HepG2 (cell line): ENCODE results near the gene TARDBP. TPM values are rescaled to one million over a fixed set of nuclear protein-coding genes. Genes with fewer than 3 reads are reported as not detected.

Experiments used
- BORCS8-MEF2B ChIP-seq: sonication (generic); formaldehyde crosslinking; IDR thresholded peaks from 2 replicates; pipeline ENCODE4 v1.8.0; 2022; ENCODE audit warnings: mild to moderate bottlenecking, missing genetic modification reagents
- FOXO1 ChIP-seq: sonication (generic); formaldehyde crosslinking; IDR thresholded peaks from 2 replicates; pipeline ENCODE4 v1.4.0; 2020; ENCODE audit warnings: missing genetic modification reagents
- HMG20A ChIP-seq: IDR thresholded peaks from 2 replicates; pipeline ENCODE4 v1.6.1; 2016; ENCODE audit warnings: borderline replicate concordance
- NFYC ChIP-seq: IDR thresholded peaks from 2 replicates; pipeline ENCODE4 v1.6.1; 2016; ENCODE audit warnings: missing genetic modification reagents, missing compliant biosample characterization
- REL ChIP-seq: sonication (generic); formaldehyde crosslinking; conservative IDR thresholded peaks from 2 replicates; pipeline ENCODE4 v1.8.0; 2022; ENCODE audit warnings: mild to moderate bottlenecking, missing genetic modification reagents, moderate library complexity
- RXRA ChIP-seq: sonication (generic); formaldehyde crosslinking; IDR thresholded peaks from 2 replicates; pipeline ENCODE4 v1.5.1; 2020; ENCODE audit warnings: missing genetic modification reagents
- SMYD3 ChIP-seq: sonication (generic); formaldehyde crosslinking; IDR thresholded peaks from 2 replicates; pipeline ENCODE4 v1.8.1; 2023; ENCODE audit warnings: mild to moderate bottlenecking, missing genetic modification reagents
- ZFAT ChIP-seq: sonication (generic); formaldehyde crosslinking; conservative IDR thresholded peaks from 2 replicates; pipeline ENCODE4 v1.8.1; 2023; ENCODE audit warnings: missing genetic modification reagents, inconsistent platforms
- ZFP37 ChIP-seq: sonication (generic); formaldehyde crosslinking; IDR thresholded peaks from 2 replicates; pipeline ENCODE4 v1.4.0; 2020; ENCODE audit warnings: missing genetic modification reagents, borderline replicate concordance
- ZNF3 ChIP-seq: IDR thresholded peaks from 2 replicates; pipeline ENCODE4 v1.7.0; 2017; ENCODE audit warnings: inconsistent platforms
- ZNF33A ChIP-seq: sonication (generic); formaldehyde crosslinking; IDR thresholded peaks from 2 replicates; pipeline ENCODE4 v1.5.1; 2020; ENCODE audit warnings: missing genetic modification reagents, mild to moderate bottlenecking, moderate library complexity, borderline replicate concordance
- ZNF619 ChIP-seq: sonication (generic); formaldehyde crosslinking; IDR thresholded peaks from 2 replicates; pipeline ENCODE4 v1.4.0; 2020; ENCODE audit warnings: mild to moderate bottlenecking, missing genetic modification reagents
- polyA plus RNA-seq, 8 experiments: library from polyadenylated mRNA; depleted of rRNA in 3 of 8; stranded (reverse) in 7 of 8; unstranded in 1 of 8; fragments of >200 nt; fragmentation: Illumina TruSeq in 4 of 8; extraction: Trizol in 4 of 8; gene quantifications; 2 replicates each; pipeline versions ENCODE4 v1.2.1 to v1.2.3, GENCODE V29; 2011 to 2016; ENCODE audit warnings: low read depth in 4 of 8, missing spikeins in 1 of 8, mixed read lengths in 1 of 8; ENCODE audit not compliant: insufficient read depth in 1 of 8
- total RNA-seq, 5 experiments: library from RNA; depleted of rRNA; stranded (reverse); fragments of >200 nt; fragmentation: Illumina TruSeq; extraction: Trizol; gene quantifications; 2 replicates each; pipeline ENCODE4 v1.2.3, GENCODE V29; 2016; ENCODE audit warnings: low read depth in 1 of 5
- TF ChIP-seq, protein P1 (sequence below): sonication (generic); formaldehyde crosslinking; IDR thresholded peaks from 2 replicates; pipeline ENCODE4 v1.4.0; 2020; ENCODE audit warnings: missing genetic modification reagents, borderline replicate concordance
- TF ChIP-seq, protein P2 (sequence below): sonication (generic); formaldehyde crosslinking; IDR thresholded peaks from 2 replicates; pipeline ENCODE4 v1.5.0; 2020; ENCODE audit warnings: mild to moderate bottlenecking, low read depth, missing genetic modification reagents, borderline replicate concordance
- TF ChIP-seq, protein P3 (sequence below): sonication (generic); formaldehyde crosslinking; IDR thresholded peaks from 2 replicates; pipeline ENCODE4 v1.5.0; 2020; ENCODE audit warnings: mild to moderate bottlenecking, missing genetic modification reagents, borderline replicate concordance
- TF ChIP-seq, protein P4 (sequence below): sonication (generic); formaldehyde crosslinking; IDR thresholded peaks from 2 replicates; pipeline ENCODE4 v1.5.1; 2020; ENCODE audit warnings: missing genetic modification reagents, mild to moderate bottlenecking, borderline replicate concordance

The TARDBP gene
- total and polyA plus RNA-seq, 2 of the 13 experiments (the other 11 are each of a cell fraction or from before 2014, with no cell fraction given), result 62.4 to 93.0 TPM

DNA sequence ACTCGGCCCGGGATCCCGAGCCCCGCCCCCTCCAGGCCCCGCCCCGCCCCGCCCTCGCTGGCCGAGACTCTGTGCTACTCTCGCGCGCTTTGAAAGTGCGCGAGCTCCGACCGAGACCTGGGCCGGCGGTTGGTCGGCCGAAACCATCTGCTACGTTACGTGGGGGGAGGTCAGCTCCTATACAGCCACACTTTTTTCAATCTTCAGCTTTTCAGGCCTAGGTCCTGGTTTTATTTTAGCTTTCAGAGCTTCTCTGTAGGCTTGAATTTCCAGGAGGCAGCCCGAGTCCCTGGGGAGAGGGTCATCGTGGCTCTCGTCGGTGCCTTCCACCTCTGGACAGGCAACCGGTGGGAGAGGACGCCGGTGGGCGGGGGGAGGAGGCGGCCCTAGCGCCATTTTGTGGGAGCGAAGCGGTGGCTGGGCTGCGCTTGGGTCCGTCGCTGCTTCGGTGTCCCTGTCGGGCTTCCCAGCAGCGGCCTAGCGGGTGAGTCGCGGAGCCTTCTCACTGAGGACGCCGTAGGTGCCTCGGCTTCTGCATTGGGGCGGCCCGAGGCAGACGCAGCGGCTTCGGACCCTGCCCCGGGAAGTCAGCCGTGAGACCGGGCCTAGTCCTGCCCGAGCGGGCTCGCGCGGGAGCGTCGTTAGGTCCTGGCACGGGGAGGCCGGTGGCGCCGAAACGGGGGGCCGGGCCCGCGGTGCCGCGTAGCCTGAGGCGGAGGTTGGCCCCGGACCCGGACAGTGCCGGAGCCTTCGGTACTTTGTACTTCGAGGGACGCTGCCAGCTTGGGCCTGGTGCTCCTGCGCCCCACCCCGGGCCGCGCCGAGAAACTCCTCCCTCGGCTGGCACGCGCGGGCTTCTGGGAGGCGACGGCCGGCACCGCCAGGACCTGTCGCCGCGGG is at the start of gene TARDBP (continued):
- TF ChIP-seq, protein P1, sequence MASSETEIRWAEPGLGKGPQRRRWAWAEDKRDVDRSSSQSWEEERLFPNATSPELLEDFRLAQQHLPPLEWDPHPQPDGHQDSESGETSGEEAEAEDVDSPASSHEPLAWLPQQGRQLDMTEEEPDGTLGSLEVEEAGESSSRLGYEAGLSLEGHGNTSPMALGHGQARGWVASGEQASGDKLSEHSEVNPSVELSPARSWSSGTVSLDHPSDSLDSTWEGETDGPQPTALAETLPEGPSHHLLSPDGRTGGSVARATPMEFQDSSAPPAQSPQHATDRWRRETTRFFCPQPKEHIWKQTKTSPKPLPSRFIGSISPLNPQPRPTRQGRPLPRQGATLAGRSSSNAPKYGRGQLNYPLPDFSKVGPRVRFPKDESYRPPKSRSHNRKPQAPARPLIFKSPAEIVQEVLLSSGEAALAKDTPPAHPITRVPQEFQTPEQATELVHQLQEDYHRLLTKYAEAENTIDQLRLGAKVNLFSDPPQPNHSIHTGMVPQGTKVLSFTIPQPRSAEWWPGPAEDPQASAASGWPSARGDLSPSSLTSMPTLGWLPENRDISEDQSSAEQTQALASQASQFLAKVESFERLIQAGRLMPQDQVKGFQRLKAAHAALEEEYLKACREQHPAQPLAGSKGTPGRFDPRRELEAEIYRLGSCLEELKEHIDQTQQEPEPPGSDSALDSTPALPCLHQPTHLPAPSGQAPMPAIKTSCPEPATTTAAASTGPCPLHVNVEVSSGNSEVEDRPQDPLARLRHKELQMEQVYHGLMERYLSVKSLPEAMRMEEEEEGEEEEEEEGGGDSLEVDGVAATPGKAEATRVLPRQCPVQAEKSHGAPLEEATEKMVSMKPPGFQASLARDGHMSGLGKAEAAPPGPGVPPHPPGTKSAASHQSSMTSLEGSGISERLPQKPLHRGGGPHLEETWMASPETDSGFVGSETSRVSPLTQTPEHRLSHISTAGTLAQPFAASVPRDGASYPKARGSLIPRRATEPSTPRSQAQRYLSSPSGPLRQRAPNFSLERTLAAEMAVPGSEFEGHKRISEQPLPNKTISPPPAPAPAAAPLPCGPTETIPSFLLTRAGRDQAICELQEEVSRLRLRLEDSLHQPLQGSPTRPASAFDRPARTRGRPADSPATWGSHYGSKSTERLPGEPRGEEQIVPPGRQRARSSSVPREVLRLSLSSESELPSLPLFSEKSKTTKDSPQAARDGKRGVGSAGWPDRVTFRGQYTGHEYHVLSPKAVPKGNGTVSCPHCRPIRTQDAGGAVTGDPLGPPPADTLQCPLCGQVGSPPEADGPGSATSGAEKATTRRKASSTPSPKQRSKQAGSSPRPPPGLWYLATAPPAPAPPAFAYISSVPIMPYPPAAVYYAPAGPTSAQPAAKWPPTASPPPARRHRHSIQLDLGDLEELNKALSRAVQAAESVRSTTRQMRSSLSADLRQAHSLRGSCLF, result no peak
- TF ChIP-seq BORCS8-MEF2B (CRISPR knock-in tag), result peak; percentile 86
- TF ChIP-seq, protein P2, sequence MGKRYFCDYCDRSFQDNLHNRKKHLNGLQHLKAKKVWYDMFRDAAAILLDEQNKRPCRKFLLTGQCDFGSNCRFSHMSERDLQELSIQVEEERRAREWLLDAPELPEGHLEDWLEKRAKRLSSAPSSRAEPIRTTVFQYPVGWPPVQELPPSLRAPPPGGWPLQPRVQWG (CRISPR knock-in tag), result no peak
- TF ChIP-seq HMG20A (CRISPR knock-in tag), result peak; percentile 31; the same call in 1 of the 2 replicates
- peak; percentile 61; the same call in 1 of the 2 replicates for TF ChIP-seq ZNF619
- TF ChIP-seq SMYD3 (CRISPR knock-in tag), result no peak
- TF ChIP-seq NFYC (CRISPR knock-in tag), result no peak
- TF ChIP-seq FOXO1 (CRISPR knock-in tag), result no peak
- peak; percentile 64; the same call in 1 of the 2 replicates for TF ChIP-seq ZFAT (CRISPR knock-in tag)
- TF ChIP-seq ZNF33A (CRISPR knock-in tag), result no peak
- TF ChIP-seq, protein P3, sequence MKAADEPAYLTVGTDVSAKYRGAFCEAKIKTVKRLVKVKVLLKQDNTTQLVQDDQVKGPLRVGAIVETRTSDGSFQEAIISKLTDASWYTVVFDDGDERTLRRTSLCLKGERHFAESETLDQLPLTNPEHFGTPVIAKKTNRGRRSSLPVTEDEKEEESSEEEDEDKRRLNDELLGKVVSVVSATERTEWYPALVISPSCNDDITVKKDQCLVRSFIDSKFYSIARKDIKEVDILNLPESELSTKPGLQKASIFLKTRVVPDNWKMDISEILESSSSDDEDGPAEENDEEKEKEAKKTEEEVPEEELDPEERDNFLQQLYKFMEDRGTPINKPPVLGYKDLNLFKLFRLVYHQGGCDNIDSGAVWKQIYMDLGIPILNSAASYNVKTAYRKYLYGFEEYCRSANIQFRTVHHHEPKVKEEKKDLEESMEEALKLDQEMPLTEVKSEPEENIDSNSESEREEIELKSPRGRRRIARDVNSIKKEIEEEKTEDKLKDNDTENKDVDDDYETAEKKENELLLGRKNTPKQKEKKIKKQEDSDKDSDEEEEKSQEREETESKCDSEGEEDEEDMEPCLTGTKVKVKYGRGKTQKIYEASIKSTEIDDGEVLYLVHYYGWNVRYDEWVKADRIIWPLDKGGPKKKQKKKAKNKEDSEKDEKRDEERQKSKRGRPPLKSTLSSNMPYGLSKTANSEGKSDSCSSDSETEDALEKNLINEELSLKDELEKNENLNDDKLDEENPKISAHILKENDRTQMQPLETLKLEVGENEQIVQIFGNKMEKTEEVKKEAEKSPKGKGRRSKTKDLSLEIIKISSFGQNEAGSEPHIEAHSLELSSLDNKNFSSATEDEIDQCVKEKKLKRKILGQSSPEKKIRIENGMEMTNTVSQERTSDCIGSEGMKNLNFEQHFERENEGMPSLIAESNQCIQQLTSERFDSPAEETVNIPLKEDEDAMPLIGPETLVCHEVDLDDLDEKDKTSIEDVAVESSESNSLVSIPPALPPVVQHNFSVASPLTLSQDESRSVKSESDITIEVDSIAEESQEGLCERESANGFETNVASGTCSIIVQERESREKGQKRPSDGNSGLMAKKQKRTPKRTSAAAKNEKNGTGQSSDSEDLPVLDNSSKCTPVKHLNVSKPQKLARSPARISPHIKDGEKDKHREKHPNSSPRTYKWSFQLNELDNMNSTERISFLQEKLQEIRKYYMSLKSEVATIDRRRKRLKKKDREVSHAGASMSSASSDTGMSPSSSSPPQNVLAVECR (CRISPR knock-in tag), result peak; percentile 97
- no peak for TF ChIP-seq ZFP37 (CRISPR knock-in tag)
- TF ChIP-seq REL (CRISPR knock-in tag), result no peak
- TF ChIP-seq ZNF3 (CRISPR knock-in tag), result no peak
- TF ChIP-seq, protein P4, sequence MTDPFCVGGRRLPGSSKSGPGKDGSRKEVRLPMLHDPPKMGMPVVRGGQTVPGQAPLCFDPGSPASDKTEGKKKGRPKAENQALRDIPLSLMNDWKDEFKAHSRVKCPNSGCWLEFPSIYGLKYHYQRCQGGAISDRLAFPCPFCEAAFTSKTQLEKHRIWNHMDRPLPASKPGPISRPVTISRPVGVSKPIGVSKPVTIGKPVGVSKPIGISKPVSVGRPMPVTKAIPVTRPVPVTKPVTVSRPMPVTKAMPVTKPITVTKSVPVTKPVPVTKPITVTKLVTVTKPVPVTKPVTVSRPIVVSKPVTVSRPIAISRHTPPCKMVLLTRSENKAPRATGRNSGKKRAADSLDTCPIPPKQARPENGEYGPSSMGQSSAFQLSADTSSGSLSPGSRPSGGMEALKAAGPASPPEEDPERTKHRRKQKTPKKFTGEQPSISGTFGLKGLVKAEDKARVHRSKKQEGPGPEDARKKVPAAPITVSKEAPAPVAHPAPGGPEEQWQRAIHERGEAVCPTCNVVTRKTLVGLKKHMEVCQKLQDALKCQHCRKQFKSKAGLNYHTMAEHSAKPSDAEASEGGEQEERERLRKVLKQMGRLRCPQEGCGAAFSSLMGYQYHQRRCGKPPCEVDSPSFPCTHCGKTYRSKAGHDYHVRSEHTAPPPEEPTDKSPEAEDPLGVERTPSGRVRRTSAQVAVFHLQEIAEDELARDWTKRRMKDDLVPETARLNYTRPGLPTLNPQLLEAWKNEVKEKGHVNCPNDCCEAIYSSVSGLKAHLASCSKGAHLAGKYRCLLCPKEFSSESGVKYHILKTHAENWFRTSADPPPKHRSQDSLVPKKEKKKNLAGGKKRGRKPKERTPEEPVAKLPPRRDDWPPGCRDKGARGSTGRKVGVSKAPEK (CRISPR knock-in tag), result no peak
- TF ChIP-seq RXRA, result peak; percentile 65; the same call in 1 of the 2 replicates
